ENCODE results near the gene MKLN1. TPM values are rescaled to one million over a fixed set of nuclear protein-coding genes. Genes with fewer than 3 reads are reported as not detected.
"Not testable (repeated sequence)": the region's sequence is repeated elsewhere in the genome, so short reads cannot be mapped to it uniquely, and the experiment has no call there.

The MKLN1 gene
- total RNA-seq, 1 experiment from 2014 or later: 15.1 TPM

DNA sequence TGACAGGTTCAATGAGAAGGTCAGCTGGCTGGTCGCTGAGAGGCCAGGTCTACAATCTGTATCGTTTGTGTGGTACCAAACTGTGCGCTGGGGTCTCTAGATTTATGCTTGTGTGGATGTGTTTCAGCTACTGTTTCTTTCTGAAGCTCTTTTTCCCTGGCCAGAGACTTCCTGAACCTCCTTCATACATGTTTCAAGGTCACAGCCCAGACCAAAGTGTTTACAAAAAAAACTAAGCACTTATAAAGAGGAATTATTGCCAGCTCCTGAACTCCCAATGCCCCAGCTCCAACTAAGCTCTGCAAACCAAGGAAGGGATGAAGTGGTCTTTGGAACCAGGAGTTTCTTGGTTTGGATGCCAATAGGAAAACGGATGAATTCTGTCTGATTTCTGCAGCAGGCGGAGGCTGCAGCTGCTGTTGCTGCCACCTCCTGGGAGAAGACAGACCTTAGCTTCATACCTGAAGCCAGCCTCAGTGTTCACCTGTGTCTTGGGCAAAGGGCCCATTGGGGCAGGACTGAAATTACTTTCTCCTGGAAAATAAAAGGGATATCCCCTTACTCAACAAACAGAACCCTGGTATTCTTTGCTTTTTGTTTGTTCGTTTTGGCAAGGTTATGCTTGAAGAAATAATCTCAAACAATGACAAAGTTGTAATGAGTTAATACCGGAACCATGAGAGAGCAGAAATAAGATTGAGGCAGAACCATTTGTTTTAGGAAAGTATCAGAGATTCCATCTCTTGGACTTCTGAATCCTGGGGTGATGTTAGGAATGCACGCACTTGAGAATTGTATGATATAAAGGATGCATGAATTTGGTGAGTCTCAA, 24.6 kb upstream of the MKLN1 start:
- no peak for DNase-seq
- no peaks in the 10 kb centered on the region for H3K27me3 ChIP-seq
- no peaks in the 10 kb centered on the region for H3K36me3 ChIP-seq
- no peaks in the 10 kb centered on the region for H3K9me3 ChIP-seq
- H3K4me3 ChIP-seq: no peak overlapping the region

DNA sequence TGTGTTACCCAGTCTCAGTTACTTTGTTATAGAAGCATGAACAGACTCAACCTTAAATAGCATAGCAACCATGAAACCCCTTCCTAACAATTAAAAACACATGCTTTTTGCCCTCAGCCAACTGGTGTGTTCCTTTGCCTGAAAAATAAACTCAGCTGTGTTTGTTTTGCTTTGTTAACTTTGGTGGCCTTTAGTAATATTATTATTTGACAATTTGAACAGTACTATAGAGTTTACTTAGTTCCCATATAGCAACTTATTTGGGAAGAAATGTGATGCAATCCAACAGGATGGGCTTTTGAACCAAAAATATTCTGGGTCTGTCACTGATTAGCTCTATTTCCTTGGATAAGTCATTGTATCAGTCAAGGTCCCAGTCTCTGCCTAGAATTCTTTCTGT, 22.5 kb upstream of the MKLN1 start:
- Histone ChIP-seq H3K36me3 (no peaks in the 10 kb centered on the region), H3K27me3 (no peaks in the 10 kb centered on the region), H3K9me3 (no peaks in the 10 kb centered on the region), H3K4me3 (no peak overlapping the region)
- DNase-seq: no peak

- H3K9me3 ChIP-seq, DNase-seq, H3K36me3 ChIP-seq, H3K4me3 ChIP-seq, H3K27me3 ChIP-seq: not testable (repeated sequence)
Observed at GRCh38 chr7:131306041-131306440, 21.6 kb upstream of the MKLN1 start.

GRCh38 chr7:131306777-131307176, 20.9 kb upstream of the MKLN1 start:
- Histone ChIP-seq H3K9me3 (no peaks in the 10 kb centered on the region), H3K4me3 (no peak overlapping the region), H3K36me3 (no peaks in the 10 kb centered on the region), H3K27me3 (no peaks in the 10 kb centered on the region)
- DNase-seq: no peak

- H3K9me3 ChIP-seq: no peaks in the 10 kb centered on the region
- DNase-seq: no peak
- H3K27me3 ChIP-seq: no peaks in the 10 kb centered on the region
- no peaks in the 10 kb centered on the region for H3K36me3 ChIP-seq
- H3K4me3 ChIP-seq: no peak overlapping the region
Observed at GRCh38 chr7:131307627-131308026, 20.0 kb upstream of the MKLN1 start.

GRCh38 chr7:131312838-131313237, 14.8 kb upstream of the MKLN1 start:
- H3K4me3 ChIP-seq: no peak overlapping the region
- no peaks in the 10 kb centered on the region for H3K27me3 ChIP-seq
- H3K36me3 ChIP-seq: no peaks in the 10 kb centered on the region
- DNase-seq: no peak
- H3K9me3 ChIP-seq: no peaks in the 10 kb centered on the region

DNA sequence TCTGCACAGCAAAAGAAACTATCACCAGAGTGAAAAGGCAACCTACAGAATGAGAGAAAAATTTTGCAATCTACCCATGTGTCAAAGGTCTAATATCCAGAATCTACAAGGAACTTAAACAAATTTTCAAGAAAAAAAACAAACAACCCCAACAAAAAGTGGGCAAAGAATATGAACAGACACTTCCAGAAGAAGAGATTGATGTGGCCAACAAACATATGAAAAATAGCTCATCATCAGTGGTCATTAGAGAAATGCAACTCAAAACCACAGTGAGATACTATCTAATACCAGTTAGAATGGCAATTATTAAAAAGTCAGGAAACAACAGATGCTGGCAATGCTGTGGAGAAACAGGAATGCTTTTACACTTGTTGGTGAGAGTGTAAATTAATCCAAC, 7.1 kb upstream of the MKLN1 start:
- no peaks in the 10 kb centered on the region for H3K36me3 ChIP-seq
- no peak overlapping the region for H3K4me3 ChIP-seq
- no peaks in the 10 kb centered on the region for H3K9me3 ChIP-seq
- DNase-seq: no peak
- H3K27me3 ChIP-seq: no peaks in the 10 kb centered on the region

GRCh38 chr7:131321656-131322055, 6.0 kb upstream of the MKLN1 start:
- no peak for DNase-seq
- no peaks in the 10 kb centered on the region for H3K27me3 ChIP-seq
- no peak overlapping the region for H3K4me3 ChIP-seq
- H3K36me3 ChIP-seq: no peaks in the 10 kb centered on the region
- H3K9me3 ChIP-seq: no peaks in the 10 kb centered on the region

DNA sequence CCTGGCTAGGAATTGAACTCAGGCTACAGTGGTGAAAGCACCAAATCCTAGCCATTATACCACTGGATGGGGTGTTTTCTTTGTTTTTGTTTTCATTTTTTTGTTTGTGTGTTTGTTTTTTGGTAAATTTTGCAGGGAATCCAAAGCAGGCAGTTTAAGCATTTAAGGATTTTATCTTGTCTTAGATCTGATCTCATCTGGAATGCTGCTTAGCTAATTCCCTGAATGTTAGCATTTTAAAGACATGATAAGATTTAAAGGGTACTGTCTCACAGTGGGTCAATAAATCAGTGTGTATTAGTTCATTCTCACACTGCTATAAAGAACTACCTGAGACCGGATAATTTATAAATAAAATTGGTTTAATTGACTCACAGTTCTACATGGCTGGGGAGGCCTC, 5.6 kb upstream of the MKLN1 start:
- Histone ChIP-seq H3K27me3 (no peaks in the 10 kb centered on the region), H3K9me3 (no peaks in the 10 kb centered on the region), H3K4me3 (no peak overlapping the region), H3K36me3 (no peaks in the 10 kb centered on the region)
- DNase-seq: no peak

DNA sequence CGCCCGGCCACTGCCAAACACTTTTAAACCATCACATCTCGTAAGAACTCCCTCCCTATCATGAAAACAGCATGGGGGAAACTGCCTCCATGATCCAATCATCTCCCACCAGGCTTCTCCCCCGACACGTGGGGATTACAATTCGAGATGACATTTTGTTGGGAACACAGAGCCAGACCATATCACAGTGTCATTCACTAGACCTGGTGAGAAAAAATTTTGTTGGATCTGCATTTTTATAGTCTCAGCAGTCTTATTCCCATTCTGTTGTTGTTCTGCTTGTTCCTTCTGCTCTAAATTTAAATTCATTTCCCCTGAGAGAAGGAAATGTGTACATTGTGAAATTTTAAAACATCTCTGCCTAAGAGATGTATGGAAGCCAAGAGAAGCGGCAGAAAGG, 4.8 kb upstream of the MKLN1 start:
- H3K27me3 ChIP-seq: no peaks in the 10 kb centered on the region
- no peaks in the 10 kb centered on the region for H3K9me3 ChIP-seq
- H3K4me3 ChIP-seq: no peak overlapping the region
- no peak for DNase-seq
- no peaks in the 10 kb centered on the region for H3K36me3 ChIP-seq

GRCh38 chr7:131325179-131325840, 2.4 kb upstream of the MKLN1 start:
- H3K9me3 ChIP-seq: no peaks in the 10 kb centered on the region
- no peak overlapping the region for H3K4me3 ChIP-seq
- no peaks in the 10 kb centered on the region for H3K36me3 ChIP-seq
- no peaks in the 10 kb centered on the region for H3K27me3 ChIP-seq
- DNase-seq: no peak

GRCh38 chr7:131326576-131326975, 1.1 kb upstream of the MKLN1 start:
- Histone ChIP-seq H3K36me3 (no peaks in the 10 kb centered on the region), H3K4me3 (peak overlapping the region; percentile 84), H3K27me3 (no peaks in the 10 kb centered on the region), H3K9me3 (no peaks in the 10 kb centered on the region)
- no peak for DNase-seq

DNA sequence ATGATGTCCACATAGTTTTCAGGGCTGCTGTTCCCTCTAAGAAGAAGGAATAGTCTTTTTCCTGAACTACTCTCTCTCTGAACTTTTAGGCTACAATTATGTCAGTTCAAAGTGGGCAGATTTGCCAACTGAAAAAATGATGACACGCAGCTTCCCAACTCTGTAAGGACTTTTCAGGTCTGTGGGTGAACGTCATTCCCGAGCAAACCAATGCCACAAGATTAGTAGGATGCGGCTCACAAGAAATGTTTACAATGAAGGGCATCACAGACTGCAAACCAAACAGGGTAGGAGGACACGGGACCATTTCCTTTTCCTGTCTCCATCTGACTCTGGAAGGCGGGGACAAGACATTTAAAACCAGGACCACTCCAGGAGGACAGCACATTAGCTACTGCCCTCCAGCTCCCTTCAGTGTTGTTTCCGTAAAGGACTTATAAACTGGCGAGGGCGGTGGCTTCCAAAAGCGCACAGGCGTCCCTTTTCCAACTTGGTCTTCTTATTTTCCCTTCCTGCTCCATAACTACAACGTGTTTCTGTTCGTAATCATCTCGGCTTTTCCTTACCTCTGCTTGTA, 539 bp upstream of the MKLN1 start:
- H3K9me3 ChIP-seq: no peaks in the 10 kb centered on the region
- H3K4me3 ChIP-seq: peak overlapping the region; percentile 84
- DNase-seq: peak; percentile 41
- H3K36me3 ChIP-seq: no peaks in the 10 kb centered on the region
- H3K27me3 ChIP-seq: no peaks in the 10 kb centered on the region

DNA sequence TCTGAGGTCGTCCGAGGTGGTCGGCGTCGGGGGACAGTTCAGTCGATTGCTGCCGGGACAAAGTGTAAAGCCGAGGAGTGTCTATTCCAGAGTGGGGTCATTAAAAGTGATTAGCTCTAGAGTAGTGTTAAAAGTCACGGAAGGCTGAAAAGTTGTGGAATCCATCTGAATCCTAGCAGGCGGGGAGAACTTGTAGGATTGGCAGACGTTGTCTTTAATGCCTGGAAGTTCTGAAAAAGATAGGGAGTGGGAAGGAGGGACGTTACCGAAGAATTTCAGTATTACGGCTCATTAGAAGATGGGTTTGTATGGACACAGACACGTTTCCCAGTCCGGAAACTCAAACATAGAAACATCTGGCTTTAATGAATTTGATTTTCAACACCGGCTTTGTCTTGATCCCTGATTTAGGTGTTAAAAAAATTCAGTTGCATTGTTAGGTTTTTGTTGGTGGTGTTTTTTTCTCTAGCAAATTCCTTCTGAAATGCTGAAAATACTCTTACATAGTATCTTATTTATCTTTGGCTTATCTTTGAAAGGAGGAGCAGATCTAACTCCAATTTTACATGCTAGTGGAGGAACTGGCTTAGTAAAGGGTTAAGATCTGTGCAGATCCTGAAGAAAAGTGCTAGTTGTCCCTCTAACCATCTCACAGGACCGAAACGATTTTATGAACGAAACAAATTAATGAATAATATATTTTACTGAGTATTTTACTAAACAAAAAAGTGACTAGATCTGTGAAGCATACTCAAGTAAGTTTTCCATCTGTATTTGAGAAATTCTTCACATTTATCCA, 900 bp downstream of the MKLN1 start:
- H3K4me3 ChIP-seq: peak overlapping the region; percentile 84
- no peaks in the 10 kb centered on the region for H3K9me3 ChIP-seq
- no peak for DNase-seq
- H3K27me3 ChIP-seq: no peaks in the 10 kb centered on the region
- peaks cover 6% of the 10 kb centered on the region; the same call in 1 of the 2 replicates for H3K36me3 ChIP-seq

GRCh38 chr7:131329176-131329570, 1.5 kb downstream of the MKLN1 start:
- Histone ChIP-seq H3K9me3 (no peaks in the 10 kb centered on the region; the same call in 1 of the 2 replicates), H3K27me3 (no peaks in the 10 kb centered on the region), H3K36me3 (peaks cover 9% of the 10 kb centered on the region; the same call in 1 of the 2 replicates), H3K4me3 (peak overlapping the region; percentile 84)
- DNase-seq: peak; percentile 20

GRCh38 chr7:131330299-131330698, 2.6 kb downstream of the MKLN1 start:
- DNase-seq: no peak
- Histone ChIP-seq H3K27me3 (no peaks in the 10 kb centered on the region), H3K36me3 (peaks cover 9% of the 10 kb centered on the region; the same call in 1 of the 2 replicates), H3K4me3 (no peak overlapping the region), H3K9me3 (no peaks in the 10 kb centered on the region; the same call in 1 of the 2 replicates)

- Histone ChIP-seq H3K9me3 (peaks cover 6% of the 10 kb centered on the region; the same call in 1 of the 2 replicates), H3K36me3 (peaks cover 9% of the 10 kb centered on the region; the same call in 1 of the 2 replicates), H3K4me3 (no peak overlapping the region), H3K27me3 (no peaks in the 10 kb centered on the region)
- no peak for DNase-seq
Observed at GRCh38 chr7:131331806-131332205, 4.1 kb downstream of the MKLN1 start.

Data from MG63 (cell line).